HG03095 (cell line): ENCODE results near the gene LTA4H.

Experiments used
- ATAC-seq: cut with Tn5 transposase; IDR thresholded peaks from one replicate; pipeline ENCODE4 v1.9.1; 2021; ENCODE audit warnings: moderate library complexity; ENCODE audit not compliant: unreplicated experiment

LTA4H gene

GRCh38 chr12:96036765-96037455 is 1.5 kb upstream of the LTA4H start:
- no peak for ATAC-seq

- ATAC-seq = no peak
Measured at GRCh38 chr12:96034621-96035282, 635 bp downstream of the LTA4H start.

- no peak for ATAC-seq
Measured at GRCh38 chr12:96033549-96034389, 1.6 kb downstream of the LTA4H start.

GRCh38 chr12:96029826-96030225 is 5.6 kb downstream of the LTA4H start:
- ATAC-seq = no peak

GRCh38 chr12:96028538-96028937 is 6.8 kb downstream of the LTA4H start:
- ATAC-seq = no peak

- no peak for ATAC-seq
Measured at GRCh38 chr12:96026331-96026730, 9.1 kb downstream of the LTA4H start.

GRCh38 chr12:96025518-96025917 is 9.9 kb downstream of the LTA4H start:
- ATAC-seq = no peak

- ATAC-seq = peak; percentile 93
Measured at GRCh38 chr12:96020314-96021003, 14.9 kb downstream of the LTA4H start.

- ATAC-seq = no peak
Measured at GRCh38 chr12:96015672-96016071, 19.7 kb downstream of the LTA4H start.

GRCh38 chr12:96014943-96015599 is 20.3 kb downstream of the LTA4H start:
- ATAC-seq = no peak

GRCh38 chr12:96007729-96008128 is 27.7 kb downstream of the LTA4H start:
- no peak for ATAC-seq

GRCh38 chr12:96006727-96007126 is 28.7 kb downstream of the LTA4H start:
- no peak for ATAC-seq

GRCh38 chr12:96000858-96001257 is 34.5 kb downstream of the LTA4H start:
- no peak for ATAC-seq

- no peak for ATAC-seq
Measured at GRCh38 chr12:95999484-95999883, 35.9 kb downstream of the LTA4H start.

- ATAC-seq = peak; percentile 94
Measured at GRCh38 chr12:95998611-95999286, 36.6 kb downstream of the LTA4H start.

- no peak for ATAC-seq
Measured at GRCh38 chr12:95997911-95998510, 37.4 kb downstream of the LTA4H start.

GRCh38 chr12:95997276-95997675 is 38.1 kb downstream of the LTA4H start:
- ATAC-seq = no peak

GRCh38 chr12:95996034-95996658 is 39.2 kb downstream of the LTA4H start, which contains the start of gene HAL:
TSS of gene HAL (minus strand) at chr12:95996344. CDS start at chr12:95995910, 434 bp downstream.
- ATAC-seq = no peak
